Adipose tissue (tissue), 3 donors: ENCODE measurements around the gene THG1L. TPM values are rescaled to one million over a fixed set of nuclear protein-coding genes. Genes with fewer than 3 reads are reported as not detected.

Experiments used
- H3K27ac ChIP-seq: one replicate; pipeline ENCODE4 v1.5.1; 2013; ENCODE audit warnings: low read depth, low read length
- WGBS, 3 donors: extraction: QIAGEN DNeasy Blood & Tissue Kit; methylation state at CpG; one replicate each; pipeline ENCODE4 v1.1.7; 2013; 5-methylcytosine and 5-hydroxymethylcytosine counted together
- polyA plus RNA-seq, 3 donors: library from polyadenylated mRNA; stranded (reverse); fragments of 200-250 nt; gene quantifications; one replicate each; pipeline ENCODE4 v1.2.3, GENCODE V29; 2013
- donor health status: healthy with polysubstance abuse.
- donor health status: Bipolar disorder and iron deficiency.
- donor health status: healthy.

The THG1L gene
- polyA plus RNA-seq, 3 donors, result 9.0 to 13.5 (median 11.7) TPM

- WGBS, 3 donors, result 95 to 96% (median 95%) methylated on average over 8 of the region's 8 CpGs
- H3K27ac ChIP-seq, result no peak overlapping the region
Observed at GRCh38 chr5:157747766-157748700, 16.8 kb downstream of the THG1L start.

GRCh38 chr5:157748760-157749461 is 17.7 kb downstream of the THG1L start:
- 65 to 86% (median 85%) methylated on average over 4 of the region's 4 CpGs for WGBS, 3 donors
- H3K27ac ChIP-seq, result no peak overlapping the region

GRCh38 chr5:157749462-157749799 is 18.2 kb downstream of the THG1L start:
- H3K27ac ChIP-seq, result no peak overlapping the region
- 85 to 92% (median 85%) methylated on average over 11 of the region's 11 CpGs for WGBS, 3 donors

- H3K27ac ChIP-seq, result no peak overlapping the region
- WGBS, 3 donors, result 88 to 89% (median 88%) methylated on average over 1 of the region's 1 CpG
Observed at GRCh38 chr5:157750320-157750719, 19.1 kb downstream of the THG1L start.

GRCh38 chr5:157756122-157756521 is 24.9 kb downstream of the THG1L start:
- H3K27ac ChIP-seq, result no peak overlapping the region
- WGBS, 3 donors, result 92 to 97% (median 94%) methylated on average over 3 of the region's 3 CpGs

GRCh38 chr5:157758706-157759105 is 27.5 kb downstream of the THG1L start:
- no peak overlapping the region for H3K27ac ChIP-seq
- 78 to 84% (median 82%) methylated on average over 1 of the region's 1 CpG for WGBS, 3 donors

- H3K27ac ChIP-seq, result no peak overlapping the region
- 28 to 35% (median 32%) methylated on average over 10 of the region's 10 CpGs for WGBS, 3 donors
Observed at GRCh38 chr5:157761690-157762621, 30.7 kb downstream of the THG1L start.

GRCh38 chr5:157764531-157764930 is 33.3 kb downstream of the THG1L start:
- 86 to 92% (median 90%) methylated on average over 6 of the region's 6 CpGs for WGBS, 3 donors
- H3K27ac ChIP-seq, result no peak overlapping the region

GRCh38 chr5:157766442-157766841 is 35.2 kb downstream of the THG1L start:
- H3K27ac ChIP-seq, result no peak overlapping the region
- WGBS, 3 donors, result 95 to 97% (median 95%) methylated on average over 7 of the region's 7 CpGs

- WGBS, 3 donors, result 42 to 83% (median 81%) methylated on average over 1 of the region's 1 CpG
- H3K27ac ChIP-seq, result no peak overlapping the region
Observed at GRCh38 chr5:157766902-157767301, 35.7 kb downstream of the THG1L start.

GRCh38 chr5:157767689-157768088 is 36.5 kb downstream of the THG1L start:
- H3K27ac ChIP-seq, result no peak overlapping the region
- WGBS, 3 donors, result 76 to 91% (median 85%) methylated on average over 3 of the region's 3 CpGs

GRCh38 chr5:157770665-157771064 is 39.4 kb downstream of the THG1L start:
- no peak overlapping the region for H3K27ac ChIP-seq
- 92 to 94% (median 93%) methylated on average over 4 of the region's 4 CpGs for WGBS, 3 donors

- H3K27ac ChIP-seq, result no peak overlapping the region
- WGBS, 3 donors, result 62 to 88% (median 85%) methylated on average over 10 of the region's 10 CpGs
Observed at GRCh38 chr5:157772127-157772526, 40.9 kb downstream of the THG1L start.

GRCh38 chr5:157778121-157778805 is 47.0 kb downstream of the THG1L start:
- 58 to 72% (median 61%) methylated on average over 8 of the region's 8 CpGs for WGBS, 3 donors
- no peak overlapping the region for H3K27ac ChIP-seq

GRCh38 chr5:157779221-157779620 is 48.0 kb downstream of the THG1L start:
- H3K27ac ChIP-seq, result no peak overlapping the region
- WGBS, 3 donors, result 83 to 87% (median 85%) methylated on average over 6 of the region's 6 CpGs

- 90 to 93% (median 92%) methylated on average over 3 of the region's 3 CpGs for WGBS, 3 donors
- no peak overlapping the region for H3K27ac ChIP-seq
Observed at GRCh38 chr5:157785801-157786200, 54.6 kb downstream of the THG1L start.
